GM12891 (cell line): ENCODE measurements around the gene CYYR1.

Experiments
- DNase-seq: peaks from one replicate; pipeline ENCODE4 v3.0.0; 2011; ENCODE audit warnings: low spot score; ENCODE audit not compliant: insufficient read length
- FAIRE-seq: peaks from 2 replicates; lab custom pipeline; 2011; peaks lifted over from hg19 to GRCh38; lab: Jason Lieb, UNC
- PAX5 ChIP-seq: IDR thresholded peaks from 2 replicates; pipeline ENCODE4 v1.6.1; 2011; ENCODE audit warnings: low read length, moderate library complexity, mild to moderate bottlenecking; ENCODE audit not compliant: insufficient read depth, severe bottlenecking
- POLR2A ChIP-seq: IDR thresholded peaks from 2 replicates; pipeline ENCODE4 v1.6.1; 2011; ENCODE audit warnings: low read depth, low read length, control low read depth
- POLR2AphosphoS5 ChIP-seq: IDR thresholded peaks from 2 replicates; pipeline ENCODE4 v1.6.1; 2011; ENCODE audit warnings: low read depth, low read length, control low read depth
- POU2F2 ChIP-seq: IDR thresholded peaks from 2 replicates; pipeline ENCODE4 v1.6.1; 2011; ENCODE audit warnings: low read depth, mild to moderate bottlenecking, control low read depth, low read length, moderate library complexity
- SPI1 ChIP-seq: IDR thresholded peaks from 2 replicates; pipeline ENCODE4 v1.6.1; 2011; ENCODE audit warnings: low read depth, low read length, control low read depth
- TAF1 ChIP-seq: IDR thresholded peaks from 2 replicates; pipeline ENCODE4 v1.6.1; 2011; ENCODE audit warnings: low read depth, low read length, control low read depth

Gene CYYR1

GRCh38 chr21:26583769-26584168 is 10.7 kb upstream of the CYYR1 start:
- no peak for FAIRE-seq
- DNase-seq = no peak
- TF ChIP-seq POLR2A (no peak), PAX5 (no peak), TAF1 (no peak), POLR2AphosphoS5 (no peak), POU2F2 (no peak), SPI1 (no peak)

GRCh38 chr21:26581818-26582217 is 8.7 kb upstream of the CYYR1 start:
- TF ChIP-seq TAF1 (no peak), POU2F2 (no peak), PAX5 (no peak), SPI1 (no peak), POLR2AphosphoS5 (no peak), POLR2A (no peak)
- DNase-seq (no peak), FAIRE-seq (no peak)

GRCh38 chr21:26572076-26572701 is 897 bp downstream of the CYYR1 start:
- no peak for TF ChIP-seq SPI1
- no peak for TF ChIP-seq PAX5
- no peak for TF ChIP-seq POLR2AphosphoS5
- TF ChIP-seq POU2F2 = no peak
- no peak for TF ChIP-seq POLR2A
- TF ChIP-seq TAF1 = no peak
- DNase-seq (no peak), FAIRE-seq (no peak)

- FAIRE-seq (no peak), DNase-seq (no peak)
- TF ChIP-seq TAF1 (no peak), PAX5 (no peak), POLR2AphosphoS5 (no peak), POLR2A (no peak), SPI1 (no peak)
Measured at GRCh38 chr21:26570203-26570602, 2.9 kb downstream of the CYYR1 start.

- DNase-seq (no peak), FAIRE-seq (no peak)
- TF ChIP-seq POLR2A (no peak), POLR2AphosphoS5 (no peak), SPI1 (no peak), POU2F2 (no peak), TAF1 (no peak), PAX5 (no peak)
Measured at GRCh38 chr21:26565546-26565945, 7.5 kb downstream of the CYYR1 start.

- FAIRE-seq (no peak), DNase-seq (no peak)
- TF ChIP-seq PAX5 (no peak), POLR2AphosphoS5 (no peak), POLR2A (no peak), SPI1 (no peak), POU2F2 (no peak), TAF1 (no peak)
Measured at GRCh38 chr21:26565111-26565510, 8.0 kb downstream of the CYYR1 start.

- TF ChIP-seq POU2F2 = no peak
- no peak for TF ChIP-seq POLR2AphosphoS5
- TF ChIP-seq PAX5 = no peak
- no peak for TF ChIP-seq TAF1
- no peak for TF ChIP-seq SPI1
- TF ChIP-seq POLR2A = no peak
- FAIRE-seq = no peak
- no peak for DNase-seq
Measured at GRCh38 chr21:26563856-26564503, 9.1 kb downstream of the CYYR1 start.

GRCh38 chr21:26560612-26561011 is 12.5 kb downstream of the CYYR1 start:
- TF ChIP-seq SPI1 (no peak), TAF1 (no peak), PAX5 (no peak), POLR2A (no peak), POU2F2 (no peak), POLR2AphosphoS5 (no peak)
- FAIRE-seq = no peak

GRCh38 chr21:26559099-26559498 is 14.0 kb downstream of the CYYR1 start:
- TF ChIP-seq SPI1 (no peak), POU2F2 (no peak), POLR2A (no peak), PAX5 (no peak), POLR2AphosphoS5 (no peak), TAF1 (no peak)
- DNase-seq (no peak), FAIRE-seq (no peak)

More at GRCh38 chr21:26560612-26561011, 12.5 kb downstream of the CYYR1 start:
- DNase-seq = no peak

- TF ChIP-seq POLR2AphosphoS5 = no peak
- no peak for TF ChIP-seq POU2F2
- TF ChIP-seq TAF1 = no peak
- TF ChIP-seq PAX5 = no peak
- TF ChIP-seq POLR2A = no peak
- no peak for TF ChIP-seq SPI1
- DNase-seq (no peak), FAIRE-seq (no peak)
Measured at GRCh38 chr21:26557106-26557505, 16.0 kb downstream of the CYYR1 start.
